GM19035 (cell line): ENCODE data around the gene TRIM54.
"Not testable (repeated sequence)": the region's sequence is repeated elsewhere in the genome, so short reads cannot be mapped to it uniquely, and the experiment has no call there.

Experiments
- ATAC-seq: cut with Tn5 transposase; IDR thresholded peaks from one replicate; pipeline ENCODE4 v1.9.1; 2021; ENCODE audit not compliant: unreplicated experiment

The TRIM54 gene

DNA sequence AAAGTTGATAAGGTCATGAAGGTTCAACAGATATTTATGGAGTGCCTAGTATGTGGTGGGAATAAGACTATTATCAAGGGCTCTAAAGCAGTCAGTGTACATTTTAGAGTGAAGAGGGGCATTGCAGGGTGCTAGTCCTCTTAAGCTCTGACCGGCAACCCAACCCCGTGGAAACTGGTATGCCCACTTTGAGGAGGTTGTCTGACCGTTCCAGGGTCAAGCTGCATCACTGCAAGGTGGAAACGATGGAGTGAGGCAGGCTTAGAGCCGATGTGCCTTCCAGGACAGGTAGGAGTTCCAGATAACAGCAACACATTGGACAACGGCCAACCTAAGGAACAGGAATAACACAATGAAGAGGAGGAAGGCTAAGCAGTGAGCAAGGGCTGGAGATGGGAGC, 27.4 kb downstream of the TRIM54 start:
- no peak for ATAC-seq

DNA sequence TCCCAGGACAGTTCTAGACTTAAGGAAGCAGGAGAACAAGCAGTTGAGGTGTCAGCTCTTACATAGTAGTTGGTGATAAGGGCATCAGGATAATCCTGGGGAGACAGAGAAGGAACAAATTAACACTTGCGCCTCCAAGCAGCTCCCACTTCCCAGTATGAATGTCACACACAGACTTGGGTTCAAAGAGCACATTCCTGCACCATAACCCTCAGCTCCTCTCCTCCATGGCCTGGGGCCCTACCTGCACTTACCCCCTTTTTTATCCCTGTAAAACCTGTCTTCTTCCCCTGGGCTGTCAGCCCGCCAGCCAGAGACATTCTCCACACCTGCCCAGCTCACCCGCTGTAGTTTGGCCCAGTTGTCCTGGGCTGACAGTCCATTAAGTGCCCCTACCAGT, 29.9 kb downstream of the TRIM54 start:
- ATAC-seq: no peak

DNA sequence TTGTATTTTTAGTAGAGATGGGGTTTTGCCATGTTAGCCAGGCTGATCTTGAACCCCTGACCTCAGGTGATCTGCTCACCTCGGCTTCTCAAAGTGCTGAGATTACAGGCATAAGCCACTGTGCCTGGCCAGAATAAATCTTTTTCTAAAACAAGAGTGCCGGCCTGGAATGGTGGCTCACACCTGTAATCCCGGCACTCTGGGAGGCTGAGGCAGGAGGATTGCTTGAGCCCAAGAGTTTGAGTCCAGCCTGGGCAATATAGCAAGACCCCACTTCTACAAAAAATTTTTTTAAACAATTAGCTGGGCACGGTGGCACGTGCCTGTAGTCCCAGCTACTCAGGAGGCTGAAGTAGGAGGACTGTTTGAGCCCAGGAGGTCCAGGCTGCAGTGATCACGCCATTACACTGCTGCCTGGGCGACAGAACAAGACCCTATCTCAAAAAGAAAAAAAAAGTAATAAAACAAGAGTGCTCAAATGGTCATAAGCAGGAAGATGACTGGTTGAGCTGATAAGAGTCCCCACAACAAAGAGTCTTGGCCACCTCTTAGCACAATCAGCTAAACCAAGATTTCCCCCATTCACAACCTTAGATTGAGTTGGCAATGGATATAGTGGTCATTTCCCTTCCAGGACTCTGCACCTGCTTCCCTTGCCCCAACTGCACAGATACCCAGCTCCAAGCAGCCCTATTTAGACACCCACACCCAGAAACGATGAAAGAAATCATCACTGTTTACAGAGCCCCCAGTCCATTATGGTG, 31.8 kb downstream of the TRIM54 start:
- no peak for ATAC-seq

DNA sequence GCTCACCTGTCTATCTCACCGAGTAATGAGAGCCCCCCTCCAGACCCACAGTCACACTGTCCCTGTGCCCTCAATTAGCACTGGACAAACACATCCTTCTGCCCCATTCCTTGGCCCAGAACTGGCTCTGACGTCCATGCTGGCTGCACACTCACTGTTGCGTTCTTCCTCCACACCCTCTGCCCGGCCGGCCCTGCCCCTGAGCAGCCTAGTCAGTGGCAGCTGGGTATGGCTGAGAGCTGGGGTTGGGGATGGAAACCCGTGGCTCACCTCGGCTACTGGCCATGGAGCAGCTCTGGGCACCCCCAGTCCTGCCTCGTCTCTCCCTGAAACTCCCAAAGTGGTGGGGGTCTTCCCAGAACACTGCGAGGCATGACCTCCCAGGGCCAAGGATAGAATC, 32.5 kb downstream of the TRIM54 start:
- ATAC-seq: no peak

DNA sequence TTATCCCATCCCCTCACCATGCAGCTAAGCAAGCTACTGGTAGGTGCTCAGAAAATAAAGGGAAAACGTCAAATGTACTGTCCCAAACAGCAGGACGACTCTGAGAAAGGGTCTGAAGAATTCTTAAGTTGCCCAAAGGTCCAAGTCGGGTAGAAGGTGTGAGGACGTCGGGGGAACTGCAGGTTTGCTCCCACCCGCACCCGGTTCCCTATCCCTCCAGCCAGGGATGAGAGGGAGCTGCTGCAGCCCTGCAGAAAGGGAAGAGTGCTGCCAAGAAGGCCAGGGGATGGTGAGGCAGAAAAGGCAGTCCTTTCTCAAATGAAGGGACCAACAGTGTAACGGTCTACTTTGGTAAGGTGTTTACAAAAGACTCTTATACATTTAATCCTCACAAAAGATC, 32.9 kb downstream of the TRIM54 start:
- no peak for ATAC-seq

DNA sequence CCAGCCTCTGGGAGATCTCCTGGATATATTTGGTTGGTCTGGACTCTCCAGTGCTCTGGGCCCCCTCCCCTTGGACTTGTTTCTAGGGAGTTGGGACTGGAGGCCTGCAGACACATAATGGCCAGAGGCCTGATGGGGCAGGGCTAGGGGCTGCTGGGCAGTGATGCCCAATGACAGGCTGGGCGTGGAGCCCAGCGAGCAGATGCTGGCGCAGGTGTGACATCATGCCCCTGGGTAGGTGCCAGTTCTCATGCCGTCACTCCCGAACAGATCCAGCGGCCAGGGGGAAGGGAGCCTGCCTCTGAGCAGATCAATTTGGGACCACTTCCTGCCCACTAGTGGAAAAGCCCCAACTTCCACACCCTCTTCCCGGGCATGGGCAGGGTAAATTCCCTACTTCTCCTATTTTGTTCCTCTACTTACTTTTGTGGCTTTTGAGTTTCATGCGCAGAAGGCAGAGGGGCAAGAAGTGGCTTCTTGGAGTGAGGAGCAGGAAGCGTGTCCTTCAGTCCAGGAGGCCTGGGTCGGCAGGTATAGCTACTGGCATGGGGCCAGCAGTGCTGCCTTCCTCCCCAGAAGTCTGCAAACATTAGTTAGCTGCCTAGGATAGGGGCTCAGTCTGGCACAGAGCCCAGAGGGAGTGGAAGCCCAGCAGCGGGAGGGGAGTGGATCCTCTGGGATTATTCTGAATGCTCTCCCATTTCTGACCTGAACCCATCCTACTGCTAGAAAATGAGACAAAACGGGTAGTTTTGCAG, 34.6 kb downstream of the TRIM54 start:
- no peak for ATAC-seq

DNA sequence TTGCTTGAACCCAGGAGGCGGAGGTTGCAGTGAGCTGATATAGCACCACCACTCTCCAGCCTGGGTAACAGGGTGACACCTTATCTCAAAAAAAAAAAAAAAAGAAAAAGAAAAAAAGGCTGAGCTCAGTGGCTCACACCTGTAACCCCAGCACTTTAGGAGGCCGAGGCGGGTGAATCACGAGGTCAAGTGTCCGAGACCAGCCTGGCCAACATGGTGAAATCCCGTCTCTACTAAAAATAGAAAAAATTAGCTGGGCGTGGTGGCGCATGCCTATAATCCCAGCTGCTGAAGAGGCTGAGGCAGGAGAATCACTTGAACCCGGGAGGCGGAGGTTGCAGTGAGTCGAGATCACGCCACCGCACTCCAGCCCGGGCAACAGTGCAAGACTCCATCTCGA, 37.6 kb downstream of the TRIM54 start:
- not testable (repeated sequence) for ATAC-seq

DNA sequence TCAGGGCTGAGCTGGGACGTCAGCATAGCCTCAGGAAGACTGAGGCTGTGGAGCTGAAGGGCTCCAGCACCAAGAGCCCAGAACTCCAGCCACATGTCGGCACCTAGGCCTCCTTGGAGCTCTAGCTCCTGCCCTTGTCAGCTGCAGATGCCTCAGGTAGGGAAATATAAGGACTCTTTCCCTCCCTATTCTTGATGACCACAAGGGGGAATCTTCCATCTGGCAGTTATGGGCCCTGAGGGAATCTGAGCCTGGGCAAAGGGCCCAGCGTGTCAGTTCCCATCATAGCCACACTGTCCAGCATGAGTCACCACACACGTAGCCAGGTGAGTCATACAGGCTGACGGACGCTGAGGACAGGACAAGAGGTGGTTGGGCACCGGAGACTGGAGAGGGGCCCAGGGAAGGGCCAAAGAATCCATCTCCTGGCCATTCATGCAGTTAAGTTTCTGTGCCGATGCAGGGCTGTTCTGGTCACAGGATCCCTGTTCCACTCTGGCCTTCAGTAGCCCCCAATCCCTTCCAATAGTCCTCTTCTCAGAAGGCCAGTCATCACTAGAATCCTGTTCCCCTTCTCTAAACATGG, 38.8 kb downstream of the TRIM54 start:
- ATAC-seq: no peak

DNA sequence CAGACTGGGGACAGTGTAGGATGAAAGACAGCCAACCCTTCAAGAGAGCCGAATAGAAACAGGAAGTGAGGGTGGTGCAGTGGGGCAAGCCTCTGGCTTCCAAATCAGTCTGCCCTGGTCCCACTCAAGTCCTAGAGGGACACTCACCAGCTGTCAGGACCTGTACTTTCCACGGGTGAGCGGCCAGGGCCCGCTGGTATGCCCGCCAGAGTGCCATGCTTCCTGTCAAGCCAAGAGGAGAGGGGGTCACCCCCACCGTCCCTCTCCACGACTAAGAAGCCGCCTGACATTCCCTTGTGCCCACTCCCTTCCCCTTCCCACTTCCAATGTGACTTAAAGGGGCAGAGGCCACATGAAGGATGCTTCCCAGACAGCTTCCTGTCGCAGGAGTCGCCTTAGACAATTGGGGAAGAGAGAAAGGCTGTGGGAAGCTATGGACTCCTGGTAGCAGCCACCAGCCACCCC, 40.1 kb downstream of the TRIM54 start:
- no peak for ATAC-seq

DNA sequence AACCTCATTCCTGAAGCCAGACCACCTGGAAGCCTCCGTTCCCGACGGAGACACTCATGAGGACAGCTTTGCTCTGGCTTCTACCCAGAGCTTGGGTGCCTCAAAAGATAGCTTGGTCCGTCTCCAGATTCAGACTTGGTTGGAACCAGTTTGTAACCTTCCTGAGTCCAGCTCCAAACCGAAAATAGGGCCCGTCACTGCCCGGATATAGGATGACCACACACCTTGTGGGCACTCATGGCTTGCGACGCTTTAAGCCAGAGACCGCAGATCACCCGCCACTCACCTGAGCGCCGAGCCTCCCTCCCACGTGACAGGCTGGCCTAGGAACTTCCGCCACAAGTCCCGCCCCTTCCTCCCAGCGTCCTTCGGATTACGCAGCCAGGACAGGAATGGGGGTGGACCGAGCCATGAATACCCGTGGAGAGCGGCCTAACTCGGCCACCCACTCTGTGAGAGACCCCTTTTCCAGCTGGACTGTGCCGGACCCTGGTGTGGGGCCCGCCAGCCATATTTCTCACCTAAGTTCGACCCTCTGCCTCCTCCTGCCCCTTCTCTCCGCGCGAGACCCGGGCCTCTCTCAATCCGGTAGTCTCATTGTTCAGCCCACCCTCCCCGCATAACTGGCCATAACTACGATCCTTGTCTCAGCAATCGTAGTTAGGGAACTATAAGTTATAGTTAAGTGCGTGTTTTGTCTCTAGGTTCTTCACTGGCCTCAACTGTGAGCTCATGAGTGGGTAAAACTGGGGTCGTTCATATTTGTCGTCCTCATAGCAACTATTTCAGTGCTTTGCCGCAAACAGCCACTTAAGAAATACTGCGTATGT, 40.8 kb downstream of the TRIM54 start, which contains the start of gene MPV17:
Gene MPV17 (minus strand): TSS at position 332 of the 830 bp plus-strand sequence. CDS start 580 bp downstream, outside the sequence.
- ATAC-seq: peak; percentile 97

DNA sequence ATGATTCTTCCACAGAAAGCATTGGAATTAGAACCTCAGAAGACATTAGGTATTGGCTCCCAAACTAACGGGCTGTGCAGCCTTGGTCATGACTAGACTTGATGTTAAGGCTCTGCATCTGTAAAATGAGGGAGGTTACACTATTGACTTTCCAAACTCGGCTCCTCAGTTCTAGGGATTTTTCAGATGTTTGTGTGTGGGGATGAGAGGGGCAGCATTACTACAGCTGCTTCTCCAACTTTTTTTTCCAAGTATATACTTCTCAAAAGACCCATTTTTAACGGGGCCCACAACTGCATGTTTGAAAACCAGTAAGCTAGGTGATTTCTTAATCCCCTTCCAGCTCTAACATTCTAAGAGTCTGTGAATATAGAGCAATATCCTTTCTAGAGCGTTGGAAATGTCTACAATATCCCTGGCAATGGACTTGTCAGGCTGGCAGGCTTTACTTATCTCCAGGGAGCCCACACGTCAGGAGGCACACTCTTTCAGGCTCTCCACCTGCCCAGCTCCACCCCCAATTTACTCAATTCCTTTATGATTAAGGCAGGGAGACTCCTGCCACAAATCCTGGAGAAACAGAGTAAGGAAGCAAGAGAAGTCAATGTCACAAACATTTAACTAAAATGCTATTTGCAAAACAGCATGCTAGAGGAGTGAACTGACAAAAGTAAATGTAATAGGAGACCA, 41.5 kb downstream of the TRIM54 start:
- no peak for ATAC-seq

DNA sequence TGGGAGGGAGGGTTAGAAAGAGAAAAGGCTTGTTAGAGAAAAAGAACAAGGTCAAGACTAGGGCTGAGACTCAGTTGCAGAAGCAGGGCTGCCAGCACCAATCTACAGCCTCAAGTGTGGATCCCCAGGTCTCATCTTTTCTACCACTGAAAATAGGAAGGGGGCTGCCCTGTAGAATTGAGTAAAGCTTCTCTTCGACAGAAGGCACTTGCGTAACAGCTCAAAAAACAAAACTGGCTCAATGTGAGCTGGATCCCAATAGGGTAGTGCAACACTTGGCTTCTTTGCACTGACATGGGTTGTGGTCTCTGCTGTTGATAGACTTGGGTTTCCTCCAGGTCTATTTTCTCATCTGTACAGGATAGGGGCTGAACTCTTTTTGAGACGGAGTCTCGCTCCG, 42.5 kb downstream of the TRIM54 start:
- no peak for ATAC-seq

DNA sequence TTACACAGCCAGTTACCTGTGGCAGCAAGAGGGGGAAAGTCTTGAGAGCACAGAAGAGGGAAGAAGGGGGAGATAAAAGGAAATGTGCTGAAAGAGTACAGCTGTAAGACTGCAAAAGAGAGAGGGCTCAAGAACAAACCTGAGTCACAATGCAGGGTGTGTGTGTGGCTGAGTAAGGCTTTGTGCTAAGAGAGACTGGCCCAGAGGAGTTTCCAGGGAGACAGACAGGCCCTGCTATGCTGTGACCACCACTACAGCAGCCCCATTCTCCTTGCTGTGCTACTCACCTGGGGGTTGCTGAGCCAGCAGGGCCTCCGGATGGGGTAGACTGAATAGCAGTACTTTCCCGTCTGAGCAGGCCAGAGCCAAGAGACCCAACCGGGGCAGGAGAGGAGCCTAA, 53.1 kb downstream of the TRIM54 start:
- no peak for ATAC-seq

DNA sequence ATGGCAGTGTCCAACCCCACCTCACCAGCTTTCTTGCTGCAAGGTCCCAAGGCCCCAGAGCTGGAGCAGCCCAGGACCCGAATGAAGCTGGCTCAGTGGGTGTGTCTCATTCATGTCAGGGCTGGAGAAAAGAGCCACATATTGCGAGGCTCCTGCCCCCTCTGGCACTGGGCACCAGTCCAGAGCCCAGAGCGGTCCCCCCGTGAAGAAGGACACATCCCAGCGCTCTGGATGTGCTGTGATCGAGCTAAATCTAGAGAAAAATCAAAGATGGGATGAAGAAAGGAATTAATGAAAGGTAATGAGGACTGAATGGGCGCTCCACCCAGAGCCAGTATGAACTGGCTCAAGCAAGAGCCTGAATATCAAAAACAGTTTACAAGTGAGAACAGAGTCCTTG, 53.9 kb downstream of the TRIM54 start:
- ATAC-seq: no peak

DNA sequence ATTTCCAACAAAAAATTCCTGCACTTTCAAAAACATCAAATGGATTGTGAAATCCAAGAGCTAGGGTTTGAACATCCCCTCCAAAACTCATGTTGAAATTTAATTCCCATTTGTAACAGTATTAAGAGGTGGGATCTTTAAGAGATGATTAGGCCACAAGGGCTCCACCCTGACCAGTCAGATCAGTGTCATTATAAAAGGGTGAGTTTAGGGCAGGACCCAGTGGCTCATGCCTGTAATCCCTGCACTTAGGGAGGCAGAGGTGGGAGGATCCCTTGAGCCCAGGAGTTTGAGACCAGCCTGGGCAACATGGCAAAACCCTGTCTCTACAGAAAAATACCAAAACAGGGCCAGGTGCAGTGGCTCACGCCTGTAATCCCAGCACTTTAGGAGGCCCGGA, 65.4 kb downstream of the TRIM54 start:
- no peak for ATAC-seq

DNA sequence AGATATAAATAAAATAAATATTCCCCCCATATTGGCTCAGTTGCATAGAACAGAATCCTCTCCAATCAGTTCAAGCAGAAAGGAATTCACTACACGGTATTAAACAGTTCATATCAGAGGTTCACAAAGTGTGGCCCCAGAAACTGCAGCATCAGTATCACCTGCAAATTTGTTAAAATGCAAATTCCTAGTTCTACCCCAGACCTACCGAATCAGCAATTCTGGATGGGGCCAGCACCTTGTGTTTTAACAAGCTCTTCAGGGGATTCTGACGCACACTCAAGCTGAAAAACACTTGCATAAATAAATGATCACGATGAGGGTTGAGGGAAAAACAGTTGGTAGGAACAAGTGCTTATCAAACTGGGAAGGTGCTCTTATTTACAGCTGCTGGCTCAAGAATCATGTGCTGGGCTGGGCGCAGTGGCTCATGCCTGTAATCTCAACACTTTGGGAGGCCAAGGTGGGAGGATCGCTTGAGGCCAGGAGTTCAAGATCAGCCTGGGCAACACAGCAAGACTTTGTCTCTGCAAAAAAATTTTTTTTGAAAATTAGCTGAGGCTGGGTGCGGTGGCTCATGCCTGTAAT, 68.0 kb downstream of the TRIM54 start:
- no peak for ATAC-seq

DNA sequence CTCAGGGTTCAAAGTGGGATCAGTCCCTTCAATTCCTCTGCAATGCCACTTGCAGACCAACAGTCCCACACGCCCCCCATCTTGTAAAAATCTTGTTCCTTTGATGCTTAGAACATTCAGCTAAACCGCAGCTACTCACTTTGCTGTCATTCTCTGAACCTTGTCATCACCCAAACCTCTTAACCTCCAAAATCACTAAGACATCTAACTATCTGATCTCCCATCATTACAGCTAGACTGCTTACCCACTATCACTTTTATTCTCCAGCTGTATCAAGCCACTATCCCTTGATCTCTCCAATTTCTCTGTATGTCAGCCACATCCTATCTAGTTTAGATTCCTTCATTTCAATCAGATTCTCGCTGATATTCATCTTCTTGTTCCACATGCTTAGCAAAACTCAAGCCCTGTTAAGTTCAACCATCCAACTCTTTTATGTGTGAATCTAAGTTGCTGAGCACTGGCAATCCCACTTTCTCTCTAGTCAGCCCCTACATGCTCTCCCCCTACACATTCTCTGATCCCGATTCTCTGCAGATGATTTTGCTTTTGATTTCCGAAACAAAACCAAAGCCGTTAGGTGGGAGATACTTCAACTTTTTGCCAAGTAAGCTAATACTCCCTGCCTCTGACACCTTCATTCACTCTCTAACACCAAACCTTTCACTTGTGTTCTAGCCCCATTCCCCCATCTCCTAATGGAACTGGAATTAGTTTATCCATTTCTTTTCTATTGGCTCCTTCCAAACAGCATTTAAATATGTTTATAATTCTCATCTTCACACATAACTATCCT, 69.8 kb downstream of the TRIM54 start:
- ATAC-seq: no peak

DNA sequence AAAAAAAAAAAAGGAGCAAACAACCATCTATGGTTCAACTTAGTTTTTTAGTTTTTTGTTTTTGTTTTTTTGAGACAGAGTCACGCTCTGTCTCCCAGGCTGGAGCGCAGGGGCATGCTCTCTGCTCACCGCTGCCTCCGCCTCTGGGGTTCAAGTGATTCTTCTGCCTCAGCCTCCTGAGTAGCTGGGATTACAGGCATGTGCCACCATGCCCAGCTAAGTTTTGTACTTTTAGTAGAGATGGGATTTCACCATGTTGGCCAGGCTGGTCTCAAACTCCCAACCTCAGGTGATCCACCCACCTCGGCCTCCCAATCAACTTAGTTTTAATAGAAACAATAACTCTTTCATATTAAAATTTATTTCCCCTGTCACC, 71.1 kb downstream of the TRIM54 start:
- not testable (repeated sequence) for ATAC-seq
